ENCODE measurements around the gene CCDC51.

DNA sequence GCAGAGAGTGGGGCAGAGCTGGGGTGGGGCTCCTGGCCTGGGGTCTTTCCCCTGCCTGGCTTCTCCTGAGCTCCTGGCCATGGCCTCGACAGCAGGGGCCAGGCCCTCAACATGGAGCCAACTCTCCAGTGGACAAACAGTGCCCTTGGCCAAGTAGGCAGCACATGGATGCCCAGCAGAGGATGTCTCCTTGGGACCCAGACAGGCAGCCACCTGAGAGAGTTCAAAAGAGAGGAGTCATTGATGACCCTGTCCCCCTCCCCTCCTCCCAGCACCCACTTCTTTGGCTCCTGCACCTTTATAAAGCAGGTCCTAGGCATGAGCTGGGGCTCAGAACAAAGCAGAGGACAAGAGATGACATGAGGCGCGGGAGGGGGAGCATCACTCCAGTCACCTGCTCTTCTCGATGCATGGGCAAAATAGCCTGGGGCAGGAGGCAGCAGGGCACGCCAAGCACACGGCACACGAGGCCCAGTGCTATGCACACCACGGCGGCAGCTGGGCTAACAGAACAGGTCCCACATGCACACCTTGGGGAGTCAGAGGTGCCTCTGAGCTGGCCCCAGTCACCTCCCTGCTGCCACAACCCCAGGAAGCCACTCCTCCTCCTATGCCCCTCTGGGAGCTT, 36.6 kb upstream of the CCDC51 start:
- TF ChIP-seq, protein P1, sequence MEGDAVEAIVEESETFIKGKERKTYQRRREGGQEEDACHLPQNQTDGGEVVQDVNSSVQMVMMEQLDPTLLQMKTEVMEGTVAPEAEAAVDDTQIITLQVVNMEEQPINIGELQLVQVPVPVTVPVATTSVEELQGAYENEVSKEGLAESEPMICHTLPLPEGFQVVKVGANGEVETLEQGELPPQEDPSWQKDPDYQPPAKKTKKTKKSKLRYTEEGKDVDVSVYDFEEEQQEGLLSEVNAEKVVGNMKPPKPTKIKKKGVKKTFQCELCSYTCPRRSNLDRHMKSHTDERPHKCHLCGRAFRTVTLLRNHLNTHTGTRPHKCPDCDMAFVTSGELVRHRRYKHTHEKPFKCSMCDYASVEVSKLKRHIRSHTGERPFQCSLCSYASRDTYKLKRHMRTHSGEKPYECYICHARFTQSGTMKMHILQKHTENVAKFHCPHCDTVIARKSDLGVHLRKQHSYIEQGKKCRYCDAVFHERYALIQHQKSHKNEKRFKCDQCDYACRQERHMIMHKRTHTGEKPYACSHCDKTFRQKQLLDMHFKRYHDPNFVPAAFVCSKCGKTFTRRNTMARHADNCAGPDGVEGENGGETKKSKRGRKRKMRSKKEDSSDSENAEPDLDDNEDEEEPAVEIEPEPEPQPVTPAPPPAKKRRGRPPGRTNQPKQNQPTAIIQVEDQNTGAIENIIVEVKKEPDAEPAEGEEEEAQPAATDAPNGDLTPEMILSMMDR (IDR thresholded peaks at IDR 0.05 in 8 of 11, conservative IDR thresholded peaks at IDR 0.05 in 3 of 11): no peak
- TF ChIP-seq POLR2A (IDR thresholded peaks at IDR 0.05): no peak
